ENCODE results near the gene MFSD11. TPM values are rescaled to one million over a fixed set of nuclear protein-coding genes. Genes with fewer than 3 reads are reported as not detected.
"Not testable (repeated sequence)": the region's sequence is repeated elsewhere in the genome, so short reads cannot be mapped to it uniquely, and the experiment has no call there.

The MFSD11 gene
- total RNA-seq, 1 donor from 2014 or later, result 31.1 TPM

GRCh38 chr17:76710863-76711611 lies 26.9 kb upstream of the MFSD11 start, which contains the start of gene MXRA7:
Gene MXRA7, minus strand, starts transcription at chr17:76710965. Its CDS starts 19 bp downstream, at chr17:76710946.
- Mint-ChIP-seq H3K4me1 (ENCODE audit: low read depth) (peaks cover 52% of the 10 kb centered on the region), H3K27ac (ENCODE audit: unreplicated experiment) (peak within 1 kb of the TSS; percentile 97), H3K9me3 (ENCODE audit: low read depth) (no peaks in the 10 kb centered on the region), H3K4me3 (ENCODE audit: unreplicated experiment) (peak within 1 kb of the TSS; percentile 83), H3K36me3 (ENCODE audit: low read depth) (peaks cover 13% of the 10 kb centered on the region), H3K27me3 (ENCODE audit: low read depth) (no peaks in the 10 kb centered on the region)
- DNase-seq (ENCODE audit: low spot score), result no peak
- no peak for TF ChIP-seq CTCF (IDR thresholded peaks at IDR 0.05)

GRCh38 chr17:76712321-76712720 lies 25.6 kb upstream of the MFSD11 start:
- H3K4me3 Mint-ChIP-seq (ENCODE audit: unreplicated experiment), result not testable (repeated sequence)
- H3K36me3 Mint-ChIP-seq (ENCODE audit: low read depth), result peaks cover 15% of the 10 kb centered on the region

GRCh38 chr17:76713765-76714164 lies 24.2 kb upstream of the MFSD11 start:
- H3K27me3 Mint-ChIP-seq (ENCODE audit: low read depth), result no peaks in the 10 kb centered on the region
- TF ChIP-seq CTCF (IDR thresholded peaks at IDR 0.05), result no peak
- H3K4me1 Mint-ChIP-seq (ENCODE audit: low read depth), result peaks cover 48% of the 10 kb centered on the region
- no peak overlapping the region for H3K27ac Mint-ChIP-seq (ENCODE audit: unreplicated experiment)
- peaks cover 23% of the 10 kb centered on the region for H3K36me3 Mint-ChIP-seq (ENCODE audit: low read depth)
- no peaks in the 10 kb centered on the region for H3K9me3 Mint-ChIP-seq (ENCODE audit: low read depth)
- no peak for DNase-seq (ENCODE audit: low spot score)
- no peak overlapping the region for H3K4me3 Mint-ChIP-seq (ENCODE audit: unreplicated experiment)

More at GRCh38 chr17:76712321-76712720, 25.6 kb upstream of the MFSD11 start:
- not testable (repeated sequence) for H3K9me3 Mint-ChIP-seq (ENCODE audit: low read depth); DNase-seq (ENCODE audit: low spot score); H3K27me3 Mint-ChIP-seq (ENCODE audit: low read depth); H3K27ac Mint-ChIP-seq (ENCODE audit: unreplicated experiment)
- H3K4me1 Mint-ChIP-seq (ENCODE audit: low read depth), result peaks cover 59% of the 10 kb centered on the region

GRCh38 chr17:76714336-76714735 lies 23.6 kb upstream of the MFSD11 start:
- no peak overlapping the region for H3K27ac Mint-ChIP-seq (ENCODE audit: unreplicated experiment)
- no peak for DNase-seq (ENCODE audit: low spot score)
- H3K4me3 Mint-ChIP-seq (ENCODE audit: unreplicated experiment), result no peak overlapping the region
- H3K27me3 Mint-ChIP-seq (ENCODE audit: low read depth), result no peaks in the 10 kb centered on the region
- TF ChIP-seq CTCF (IDR thresholded peaks at IDR 0.05), result no peak
- H3K9me3 Mint-ChIP-seq (ENCODE audit: low read depth), result no peaks in the 10 kb centered on the region
- H3K4me1 Mint-ChIP-seq (ENCODE audit: low read depth), result peaks cover 42% of the 10 kb centered on the region
- peaks cover 27% of the 10 kb centered on the region for H3K36me3 Mint-ChIP-seq (ENCODE audit: low read depth)

GRCh38 chr17:76714822-76715495 lies 23.0 kb upstream of the MFSD11 start:
- H3K27ac Mint-ChIP-seq (ENCODE audit: unreplicated experiment), result peak overlapping the region; percentile 65
- peak; percentile 93 for TF ChIP-seq CTCF (IDR thresholded peaks at IDR 0.05)
- H3K36me3 Mint-ChIP-seq (ENCODE audit: low read depth), result peaks cover 32% of the 10 kb centered on the region
- H3K9me3 Mint-ChIP-seq (ENCODE audit: low read depth), result no peaks in the 10 kb centered on the region
- peaks cover 36% of the 10 kb centered on the region for H3K4me1 Mint-ChIP-seq (ENCODE audit: low read depth)
- H3K4me3 Mint-ChIP-seq (ENCODE audit: unreplicated experiment), result no peak overlapping the region
- H3K27me3 Mint-ChIP-seq (ENCODE audit: low read depth), result no peaks in the 10 kb centered on the region
- DNase-seq (ENCODE audit: low spot score), result no peak
